Measurements from ENCODE around the gene ADAM8.

ADAM8 gene

GRCh38 chr10:133280391-133281059 is 3.9 kb upstream of the ADAM8 start:
- ATAC-seq (ENCODE audit: insufficient read depth, low read depth): no peak
- Histone ChIP-seq H4K20me1 (ENCODE audit: insufficient read depth, low read length) (peaks cover 11% of the 10 kb centered on the region), H3K4me1 (ENCODE audit: insufficient read depth, low read length) (no peaks in the 10 kb centered on the region), H3K27ac (ENCODE audit: low read length) (no peak overlapping the region), H3K9me3 (ENCODE audit: insufficient read depth, low read length, severe bottlenecking) (no peaks in the 10 kb centered on the region), H3K36me3 (ENCODE audit: insufficient read depth, low read length) (peaks cover 67% of the 10 kb centered on the region), H3K4me2 (ENCODE audit: insufficient read depth, low read length) (no peak overlapping the region), H3K27me3 (ENCODE audit: insufficient read depth, low read length, poor library complexity) (no peaks in the 10 kb centered on the region), H3K79me2 (ENCODE audit: insufficient read depth, low read length) (no peaks in the 10 kb centered on the region), H3K4me3 (ENCODE audit: low read depth in 1 of 2, low read length in 2 of 2) (no peak overlapping the region), H2AFZ (ENCODE audit: low read depth, low read length) (no peak overlapping the region), H3K9ac (ENCODE audit: low read depth, low read length) (no peak overlapping the region)
- TF ChIP-seq EZH2 (IDR thresholded peaks at IDR 0.05; ENCODE audit: borderline replicate concordance, low read depth, low read length, severe bottlenecking) (no peak), CTCF (IDR thresholded peaks at IDR 0.05; ENCODE audit: borderline replicate concordance, extremely low read depth, low read length, poor library complexity, severe bottlenecking) (no peak)
- DNase-seq: no peak

- DNase-seq (no peak), ATAC-seq (ENCODE audit: insufficient read depth, low read depth) (no peak)
- Histone ChIP-seq H3K9ac (ENCODE audit: low read depth, low read length) (no peak overlapping the region), H3K4me1 (ENCODE audit: insufficient read depth, low read length) (no peaks in the 10 kb centered on the region), H3K27me3 (ENCODE audit: insufficient read depth, low read length, poor library complexity) (no peaks in the 10 kb centered on the region), H3K4me2 (ENCODE audit: insufficient read depth, low read length) (no peak overlapping the region), H3K27ac (ENCODE audit: low read length) (no peak overlapping the region), H3K36me3 (ENCODE audit: insufficient read depth, low read length) (peaks cover 57% of the 10 kb centered on the region), H3K4me3 (ENCODE audit: low read depth in 1 of 2, low read length in 2 of 2) (no peak overlapping the region), H3K9me3 (ENCODE audit: insufficient read depth, low read length, severe bottlenecking) (no peaks in the 10 kb centered on the region), H3K79me2 (ENCODE audit: insufficient read depth, low read length) (no peaks in the 10 kb centered on the region), H2AFZ (ENCODE audit: low read depth, low read length) (no peak overlapping the region), H4K20me1 (ENCODE audit: insufficient read depth, low read length) (peaks cover 11% of the 10 kb centered on the region)
- no peak for TF ChIP-seq EZH2 (IDR thresholded peaks at IDR 0.05; ENCODE audit: borderline replicate concordance, low read depth, low read length, severe bottlenecking)
- TF ChIP-seq CTCF (IDR thresholded peaks at IDR 0.05; ENCODE audit: borderline replicate concordance, extremely low read depth, low read length, poor library complexity, severe bottlenecking): no peak
These were observed 2.9 kb upstream of the ADAM8 start for GRCh38 chr10:133279326-133280226.

GRCh38 chr10:133278577-133279265 is 2.1 kb upstream of the ADAM8 start:
- Histone ChIP-seq H3K4me2 (ENCODE audit: insufficient read depth, low read length) (no peak overlapping the region), H3K9me3 (ENCODE audit: insufficient read depth, low read length, severe bottlenecking) (no peaks in the 10 kb centered on the region), H4K20me1 (ENCODE audit: insufficient read depth, low read length) (peaks cover 11% of the 10 kb centered on the region), H3K27ac (ENCODE audit: low read length) (no peak overlapping the region), H2AFZ (ENCODE audit: low read depth, low read length) (no peak overlapping the region), H3K36me3 (ENCODE audit: insufficient read depth, low read length) (peaks cover 49% of the 10 kb centered on the region), H3K4me3 (ENCODE audit: low read depth in 1 of 2, low read length in 2 of 2) (no peak overlapping the region), H3K79me2 (ENCODE audit: insufficient read depth, low read length) (no peaks in the 10 kb centered on the region), H3K9ac (ENCODE audit: low read depth, low read length) (no peak overlapping the region), H3K4me1 (ENCODE audit: insufficient read depth, low read length) (no peaks in the 10 kb centered on the region), H3K27me3 (ENCODE audit: insufficient read depth, low read length, poor library complexity) (no peaks in the 10 kb centered on the region)
- ATAC-seq (ENCODE audit: insufficient read depth, low read depth): no peak
- TF ChIP-seq CTCF (IDR thresholded peaks at IDR 0.05; ENCODE audit: borderline replicate concordance, extremely low read depth, low read length, poor library complexity, severe bottlenecking) (no peak), EZH2 (IDR thresholded peaks at IDR 0.05; ENCODE audit: borderline replicate concordance, low read depth, low read length, severe bottlenecking) (no peak)
- DNase-seq: no peak

All from DND-41 (cell line).